Ramos (cell line): Measurements from ENCODE around the gene GTF3A.

ENCODE experiments used
- in situ Hi-C: fragments of 300-500 bp; cut with MboI; formaldehyde crosslinking; loops from one replicate; pipeline ENCODE4 v1.14.3; 2022; ENCODE audit warnings: low sequenced_read_pairs; ENCODE audit not compliant: unreplicated experiment

The GTF3A gene

GRCh38 chr13:27482983-27483382, 58.6 kb downstream of the GTF3A start:
- in situ Hi-C loops, result no loop called here

GRCh38 chr13:27483421-27483820, 59.0 kb downstream of the GTF3A start:
- in situ Hi-C loops, result no loop called here
